GM10847 (cell line): ENCODE results near the gene ACIN1.

ENCODE experiments used
- POLR2A ChIP-seq: IDR thresholded peaks from 2 replicates; pipeline ENCODE4 v1.6.1; 2011; ENCODE audit not compliant: insufficient read length; ENCODE audit errors: extremely low read depth

ACIN1 gene

DNA sequence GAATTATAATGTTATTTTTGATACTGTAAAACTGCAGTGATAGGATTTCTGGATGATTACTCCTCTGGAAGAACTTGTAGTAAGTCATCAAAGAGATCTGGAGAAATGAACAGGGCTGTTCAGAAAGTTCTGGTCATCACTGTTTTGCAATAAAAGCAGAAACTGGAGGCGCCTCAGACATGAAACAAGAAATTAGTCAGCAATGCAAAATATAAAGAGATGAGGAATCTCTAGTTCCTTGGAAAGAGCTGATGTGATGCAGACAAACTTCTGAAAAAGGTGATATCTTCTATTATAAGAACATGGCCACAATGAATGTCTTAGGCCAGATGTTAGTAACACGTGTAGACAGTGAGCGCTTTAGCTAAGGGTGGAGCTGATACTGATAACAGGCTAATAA lies 9.5 kb downstream of the ACIN1 start:
- TF ChIP-seq POLR2A = no peak

DNA sequence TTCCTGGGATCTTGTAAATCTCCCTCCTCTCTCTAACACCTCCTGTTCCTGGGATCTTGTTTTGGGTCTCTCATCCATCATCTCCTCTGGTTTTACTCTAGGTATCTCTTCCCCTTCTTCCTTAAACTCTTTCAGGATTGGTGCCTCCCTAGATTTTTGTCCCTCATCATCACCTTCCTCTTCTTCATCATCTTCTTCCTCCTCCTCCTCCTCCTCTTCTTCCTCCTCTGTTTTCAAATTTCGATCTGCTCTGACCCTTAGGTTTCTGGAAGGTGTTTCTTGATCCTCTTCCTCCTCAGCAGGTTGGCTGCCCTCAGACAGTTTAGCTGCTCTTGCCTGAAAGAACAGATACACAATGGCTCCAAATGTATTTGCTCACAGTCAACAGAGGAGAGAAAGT lies 14.5 kb downstream of the ACIN1 start:
- no peak for TF ChIP-seq POLR2A

DNA sequence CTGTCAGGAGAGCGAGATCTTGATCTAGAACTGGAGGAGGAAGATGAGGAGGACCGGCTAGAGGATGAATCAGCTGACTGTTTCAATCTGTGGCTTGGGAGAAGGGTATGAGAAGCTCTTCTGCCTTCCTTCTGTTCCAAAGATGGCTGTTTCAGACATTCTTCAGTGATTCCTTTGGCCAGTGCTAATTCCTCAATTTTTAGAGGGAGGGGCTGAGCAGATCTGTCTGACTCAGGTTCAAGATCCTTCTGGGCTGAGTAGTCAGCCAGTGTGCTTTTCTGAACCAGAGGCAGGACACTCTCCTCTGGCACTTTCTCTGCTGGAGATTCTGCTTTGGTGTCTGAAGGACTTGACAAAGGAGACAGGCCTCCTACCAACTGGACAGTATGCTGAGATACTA lies 15.2 kb downstream of the ACIN1 start:
- TF ChIP-seq POLR2A = no peak

DNA sequence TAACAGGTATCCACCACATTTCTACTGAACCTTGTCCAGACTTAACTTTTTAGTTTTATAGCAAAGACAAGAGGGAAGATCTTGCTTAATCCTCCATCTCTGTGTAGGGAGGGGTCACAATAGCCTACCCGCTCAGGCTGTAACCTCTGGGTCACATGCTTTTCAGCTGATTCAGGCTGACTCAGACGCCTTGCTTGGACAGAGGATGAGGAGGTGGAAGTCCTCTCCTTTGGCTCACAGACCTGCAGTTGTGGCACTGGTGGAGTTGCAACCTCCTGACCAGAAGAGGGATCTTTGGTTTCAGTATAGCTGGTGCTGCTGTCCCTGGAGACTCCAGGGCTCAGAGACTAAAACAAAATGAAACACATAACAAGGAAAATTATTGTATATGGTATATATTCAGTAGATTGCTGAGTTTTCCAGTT lies 16.2 kb downstream of the ACIN1 start:
- TF ChIP-seq POLR2A = no peak

DNA sequence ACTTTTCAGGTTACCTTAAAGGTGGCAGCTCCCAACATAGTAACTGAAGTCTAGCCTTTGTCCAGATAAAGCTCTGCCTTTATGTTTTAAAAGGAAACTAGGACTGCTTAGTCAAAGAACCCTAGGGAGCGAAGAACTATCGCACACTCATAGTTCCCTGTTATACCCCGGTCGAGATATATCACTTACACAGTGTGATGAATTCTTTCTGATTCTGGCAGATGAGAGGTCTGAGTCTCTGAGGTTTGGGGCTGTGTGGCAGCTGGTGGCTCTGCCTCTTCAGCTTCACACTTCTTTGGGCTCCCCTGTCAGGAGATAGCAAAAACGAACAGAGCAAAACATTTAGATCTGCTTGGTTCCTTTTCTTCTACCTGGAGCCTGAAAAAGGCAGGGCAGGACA lies 17.0 kb downstream of the ACIN1 start:
- no peak for TF ChIP-seq POLR2A

DNA sequence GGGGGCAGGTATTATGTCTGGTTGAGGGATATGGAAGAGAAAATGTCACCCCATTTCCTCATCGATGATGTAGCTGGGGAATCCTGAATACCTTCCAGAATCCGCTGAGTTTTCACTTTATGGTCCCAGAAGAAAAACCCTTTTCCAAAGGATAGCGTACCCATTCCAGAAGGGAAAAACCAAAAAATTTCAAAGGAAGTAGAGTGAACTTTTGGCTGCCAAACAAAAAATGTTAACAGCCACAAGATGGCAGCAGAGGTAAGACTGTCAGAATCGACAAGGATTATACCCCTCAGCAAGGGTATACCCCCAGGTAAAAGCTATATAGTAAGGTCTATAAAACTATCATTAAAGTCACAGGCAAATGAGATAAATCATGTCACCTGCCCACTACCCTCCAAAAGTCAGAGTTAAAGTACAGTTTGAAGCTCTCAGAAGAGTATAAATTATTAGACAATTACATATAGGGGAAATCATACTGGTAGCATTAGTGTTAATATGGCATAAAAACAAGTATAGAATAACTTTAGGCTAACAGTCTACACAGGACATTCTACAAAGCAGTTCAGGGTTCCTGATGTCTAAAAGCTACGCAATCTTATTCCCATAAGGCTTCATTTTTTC lies 18.0 kb downstream of the ACIN1 start:
- no peak for TF ChIP-seq POLR2A

DNA sequence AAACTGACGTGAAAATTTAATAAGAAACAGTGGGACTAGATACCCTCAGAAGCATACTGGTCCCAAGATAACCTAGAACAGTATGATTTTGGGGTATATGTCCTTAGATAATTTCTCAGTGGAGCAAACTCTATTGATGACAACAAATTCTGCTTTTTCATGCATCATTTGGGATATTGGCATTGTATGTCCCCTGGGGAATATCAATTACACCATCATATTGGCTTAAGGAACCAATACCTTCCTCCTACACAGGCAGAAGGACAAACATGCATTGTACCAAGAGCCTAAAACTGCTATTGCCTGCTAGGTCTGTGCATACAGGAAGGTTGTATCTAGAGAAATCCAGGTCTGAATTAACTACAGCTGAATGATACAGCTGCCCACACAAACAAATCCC lies 20.0 kb downstream of the ACIN1 start:
- no peak for TF ChIP-seq POLR2A

DNA sequence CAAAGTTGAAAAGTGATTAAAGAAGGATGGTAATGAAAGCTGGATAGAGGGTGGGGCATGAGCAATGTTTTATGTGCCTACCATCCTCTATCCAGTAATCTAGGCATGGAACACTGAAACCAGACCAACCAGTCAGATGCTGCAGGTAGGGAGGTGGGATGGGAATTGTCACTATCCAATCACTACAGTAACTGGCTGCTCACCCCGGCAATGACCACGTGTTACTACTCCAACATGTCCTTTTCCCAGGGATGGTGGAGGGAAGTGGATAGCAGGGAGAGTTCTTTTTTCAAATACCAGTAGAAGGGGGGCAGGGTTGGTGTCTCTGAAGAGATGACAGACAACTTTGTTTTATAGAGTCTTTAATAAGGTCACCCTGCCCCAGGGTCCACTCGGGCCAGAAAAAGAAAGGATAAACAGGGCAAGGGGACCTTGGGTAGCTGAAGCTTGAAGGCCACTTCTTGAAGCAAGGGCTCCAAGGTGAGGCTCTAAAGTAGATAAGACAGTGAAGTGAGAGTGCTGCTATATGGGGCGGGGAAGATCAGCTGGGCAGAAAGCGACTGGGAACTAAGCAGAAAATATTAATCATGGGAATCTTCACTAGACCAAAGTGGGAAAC lies 22.9 kb downstream of the ACIN1 start:
- no peak for TF ChIP-seq POLR2A

DNA sequence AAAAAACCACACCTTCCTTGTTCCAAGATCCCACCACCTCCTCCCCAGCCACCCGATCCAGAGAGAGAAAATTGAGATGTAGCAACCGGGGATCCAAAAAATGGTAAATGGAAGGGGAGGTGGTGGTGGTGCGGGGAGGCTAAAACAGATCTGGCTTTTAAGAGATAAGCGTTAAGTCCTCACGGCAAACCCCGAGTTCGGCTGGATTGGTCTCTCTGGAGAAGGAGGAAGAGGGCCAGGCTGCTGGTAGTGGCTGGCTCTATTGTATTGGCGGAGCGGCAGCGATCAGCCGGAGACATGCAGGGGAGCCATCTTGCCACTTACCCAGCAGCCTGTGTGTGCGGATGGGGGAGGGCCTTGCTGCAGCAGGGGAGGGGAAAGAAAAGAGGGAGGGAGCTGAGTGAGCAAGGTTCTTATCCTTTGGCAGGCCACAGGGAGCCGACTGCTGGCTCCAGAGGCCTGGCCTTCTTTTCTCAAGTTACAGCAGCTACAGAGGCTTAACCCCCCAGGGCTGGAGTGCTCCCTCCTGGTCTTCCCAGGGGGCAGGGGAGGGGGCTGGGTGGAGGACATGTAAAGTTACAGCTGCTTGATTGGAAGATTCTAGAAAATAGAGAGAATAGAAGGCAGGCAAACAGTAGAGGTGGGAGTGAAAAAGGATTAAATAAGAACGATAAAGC lies 23.6 kb downstream of the ACIN1 start:
- TF ChIP-seq POLR2A = peak; percentile 80

DNA sequence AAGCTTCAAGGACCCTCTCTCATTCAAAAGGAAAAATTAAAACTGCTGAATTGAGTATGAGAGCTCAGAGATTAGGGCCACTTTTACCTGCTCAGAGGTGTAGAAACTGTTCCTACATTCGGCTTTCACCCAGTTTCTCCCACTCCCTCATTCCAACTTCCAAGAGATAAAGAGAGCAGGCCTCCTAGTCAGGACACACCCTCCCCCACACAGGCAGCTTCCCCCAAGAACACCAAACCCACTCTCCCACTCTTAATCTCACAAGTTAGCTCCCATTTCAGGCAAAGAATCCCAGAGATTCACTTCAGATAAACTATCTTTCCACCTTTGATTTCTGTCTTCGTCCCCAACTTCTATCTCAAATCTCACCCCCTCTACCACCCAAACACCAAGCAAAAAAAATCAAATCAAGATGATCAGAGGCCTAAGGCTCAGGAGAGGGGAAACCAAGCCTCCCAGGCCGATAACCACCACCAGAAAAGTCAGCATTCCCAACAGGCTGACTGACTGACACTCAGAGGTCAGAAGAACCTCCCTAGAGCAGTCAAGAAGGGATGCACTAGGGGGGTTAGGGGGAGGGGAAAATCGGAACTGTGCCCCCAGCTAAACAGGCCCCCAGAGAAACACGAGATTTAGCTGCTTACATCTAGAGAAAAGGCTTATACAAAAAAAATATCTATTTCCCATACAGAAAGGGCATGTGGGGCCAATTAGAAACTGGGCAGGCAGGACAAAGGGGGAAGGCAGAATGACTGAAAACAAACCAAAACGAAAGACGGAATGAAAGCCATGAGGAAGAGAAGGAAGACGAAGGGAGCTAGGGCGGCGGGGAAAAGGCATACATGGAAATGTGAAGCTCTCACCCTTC lies 24.4 kb downstream of the ACIN1 start:
- TF ChIP-seq POLR2A = no peak

DNA sequence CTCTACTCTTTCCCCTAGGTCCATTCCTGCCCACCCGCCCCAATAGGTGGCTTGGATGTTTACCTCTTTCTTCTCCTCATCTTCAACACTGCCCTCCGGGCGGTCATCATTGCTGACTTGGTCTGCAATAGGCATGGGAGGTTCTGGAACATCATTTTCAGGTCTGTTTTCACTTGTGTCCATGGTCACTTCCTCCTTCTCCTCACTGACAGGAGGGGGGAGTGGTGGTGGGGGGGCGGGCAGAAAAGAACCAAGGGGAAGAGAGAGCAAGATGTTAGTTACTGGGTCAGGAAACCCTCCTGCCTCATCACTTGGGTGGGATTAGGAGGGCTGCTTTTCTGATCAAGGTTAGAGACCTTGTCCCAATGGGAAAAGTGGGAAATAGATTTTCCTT lies 25.5 kb downstream of the ACIN1 start:
- TF ChIP-seq POLR2A = no peak

DNA sequence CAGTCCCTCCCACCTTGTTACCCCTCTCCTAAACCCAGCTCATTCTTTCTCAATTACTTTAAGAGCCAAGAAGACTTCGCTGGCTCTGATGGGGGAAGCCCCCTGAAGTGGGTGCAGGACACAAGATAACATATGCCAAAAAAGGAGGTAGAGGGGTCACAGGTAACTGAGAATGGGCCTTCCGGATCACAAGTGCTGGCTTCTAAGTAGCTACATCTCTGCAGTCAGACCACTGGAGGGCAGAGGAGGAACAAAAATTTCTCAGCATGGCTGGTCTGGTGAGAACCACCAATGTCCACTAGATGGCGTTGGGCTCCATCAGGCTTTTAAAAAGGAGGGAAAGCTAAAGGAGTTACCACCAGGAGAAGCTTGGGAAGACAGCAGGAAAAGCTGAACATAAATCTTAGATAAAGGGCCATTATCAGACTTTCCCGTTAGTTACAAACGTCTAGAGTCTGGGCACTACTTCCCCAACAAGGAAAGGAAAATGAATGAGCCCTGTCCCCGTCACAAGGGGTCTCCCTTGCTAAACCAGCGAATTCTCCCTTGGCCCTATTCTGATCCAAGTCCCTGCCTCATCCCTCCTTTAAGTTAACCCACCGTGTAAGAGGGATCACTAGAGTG lies 26.0 kb downstream of the ACIN1 start:
- no peak for TF ChIP-seq POLR2A

DNA sequence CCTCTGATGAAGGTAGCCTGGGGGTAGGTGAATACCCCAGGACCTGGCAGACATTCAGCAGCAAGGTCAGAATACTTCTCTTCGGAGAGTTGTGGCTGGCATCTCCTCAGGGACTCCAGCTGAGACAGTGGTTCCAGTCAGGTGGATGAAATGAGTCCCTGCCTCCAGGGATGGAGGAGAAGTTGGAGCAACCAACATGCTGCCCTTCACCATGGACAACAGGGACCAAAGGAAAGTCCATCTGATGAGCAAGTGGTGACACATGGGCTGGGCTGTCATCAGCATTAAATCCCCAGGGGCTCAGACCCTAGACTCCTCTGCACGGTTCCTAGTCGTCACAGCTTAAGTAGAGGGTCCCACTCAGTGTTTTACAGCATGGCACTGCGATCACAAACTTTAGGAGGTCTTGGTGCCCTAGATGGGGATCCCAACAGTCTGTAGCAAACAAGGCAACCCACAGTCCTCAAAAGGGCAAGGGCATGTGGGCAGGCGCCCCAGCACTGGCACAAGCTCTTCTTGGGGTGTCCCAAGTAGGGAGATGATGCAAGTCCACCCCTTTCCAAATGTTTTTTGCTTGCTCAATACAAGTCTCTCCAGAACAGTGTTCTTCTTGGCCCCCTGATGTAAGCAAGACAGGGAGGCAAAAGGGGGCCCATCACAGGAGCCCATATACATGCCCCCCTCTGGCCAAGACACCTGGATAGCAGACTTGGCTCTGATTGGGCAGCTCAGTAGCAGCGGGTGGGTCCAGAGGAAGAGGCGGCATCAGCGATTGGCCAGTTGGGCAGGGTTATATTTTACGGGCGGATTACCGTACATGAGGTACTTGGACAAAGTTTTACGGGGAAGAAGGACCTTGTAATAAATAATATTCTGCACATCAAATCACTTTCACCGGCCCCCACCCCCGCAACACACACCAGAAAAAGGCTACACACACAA lies 26.8 kb downstream of the ACIN1 start:
- no peak for TF ChIP-seq POLR2A

DNA sequence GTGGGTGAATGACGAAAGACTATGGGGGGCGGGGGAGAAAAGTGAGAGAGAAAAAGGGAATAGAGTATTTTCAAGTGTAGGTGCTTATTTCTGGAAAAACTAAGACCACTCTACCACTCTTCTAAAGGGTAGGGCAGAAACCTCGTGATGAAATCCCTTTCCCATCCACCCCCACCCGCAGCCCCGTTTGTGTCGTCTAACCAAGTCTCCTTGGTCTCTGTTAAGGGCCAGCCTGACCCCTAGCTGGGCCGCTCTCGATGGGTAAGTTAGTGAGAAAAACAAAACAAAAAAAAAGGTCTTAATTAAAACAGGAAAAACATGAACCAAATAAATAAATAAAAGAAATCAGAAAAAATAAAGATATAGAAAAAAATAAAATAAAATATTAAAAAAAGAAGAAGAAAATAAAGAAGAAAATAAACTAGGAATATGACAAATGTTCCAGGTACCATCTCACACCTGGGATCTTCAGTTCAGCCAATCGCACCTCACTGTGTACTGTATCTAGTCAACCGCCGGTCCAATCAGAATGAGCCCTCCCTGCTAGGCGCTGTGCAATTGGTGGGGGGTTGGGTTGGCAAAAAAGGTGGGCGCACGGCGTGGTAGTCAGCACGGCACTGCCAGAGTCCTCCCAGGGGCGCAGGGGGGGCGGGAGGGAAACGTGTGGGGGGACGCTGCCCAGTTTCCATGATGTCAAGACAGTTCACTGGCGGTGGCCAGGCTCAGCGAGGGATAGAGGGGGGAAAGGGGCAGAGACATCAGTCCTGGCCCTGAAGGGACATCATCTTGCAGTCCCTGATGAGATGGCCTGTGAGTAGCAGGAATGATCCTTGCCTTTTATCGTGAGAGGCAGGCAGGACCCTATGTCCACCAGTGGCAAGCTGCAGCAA lies 27.8 kb downstream of the ACIN1 start:
- no peak for TF ChIP-seq POLR2A

DNA sequence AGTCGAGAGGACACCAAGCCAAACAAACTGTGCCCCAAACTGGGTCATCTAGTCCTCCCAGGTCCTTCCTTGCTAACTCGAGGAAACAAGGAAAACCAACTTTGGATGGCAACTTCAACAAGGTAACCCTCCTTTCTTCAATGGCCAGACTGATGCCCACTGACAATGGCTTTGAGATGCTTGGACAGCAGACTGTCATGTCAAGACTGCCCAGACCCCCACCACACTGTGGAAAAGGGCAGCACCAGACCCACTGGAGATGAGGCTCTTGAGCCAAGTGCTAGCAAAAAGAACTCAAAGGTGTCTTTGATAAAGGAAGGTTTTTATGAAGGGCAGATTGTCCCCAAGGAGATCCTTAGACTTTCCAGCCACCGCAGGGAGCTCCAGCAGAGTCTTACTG lies 28.6 kb downstream of the ACIN1 start:
- TF ChIP-seq POLR2A = no peak
